H1 (cell line): ENCODE data around the gene OSBPL5. TPM values are rescaled to one million over a fixed set of nuclear protein-coding genes. Genes with fewer than 3 reads are reported as not detected.

Experiments
- CTCF ChIA-PET: fragments of 300-600 bp; sonication (Branson Sonifier 250); formaldehyde crosslinking; loops from one replicate; lab custom pipeline; 2021; ENCODE audit not compliant: partially characterized antibody; lab: Charles Lee
- POLR2A ChIA-PET: fragments of 300-600 bp; sonication (Branson Sonifier 250); formaldehyde crosslinking; loops from one replicate; lab custom pipeline; 2021; ENCODE audit warnings: inconsistent platforms; ENCODE audit not compliant: partially characterized antibody; lab: Charles Lee
- DNase-seq, 2 experiments: peaks; one replicate each; pipeline versions ENCODE4 v3.0.0 to v3.0.0-alpha.2; 2010 to 2022; ENCODE audit warnings: low spot score in 2 of 2, low read depth in 1 of 2, mixed read lengths in 1 of 2
- FAIRE-seq: peaks from 2 replicates; lab custom pipeline; 2011; peaks lifted over from hg19 to GRCh38; lab: Jason Lieb, UNC
- H2AFZ ChIP-seq: 2 replicates; pipeline ENCODE4 v1.8.1; 2012; ENCODE audit warnings: low read length, inconsistent platforms
- H2AK5ac ChIP-seq: 2 replicates; pipeline ENCODE4 v1.6.1; 2013; ENCODE audit warnings: low read depth, low read length
- H2BK120ac ChIP-seq: replicated peaks from 2 replicates; pipeline ENCODE3; 2013; ENCODE audit warnings: low read depth, low read length, inconsistent platforms
- H2BK12ac ChIP-seq: 2 replicates; pipeline ENCODE4 v1.6.1; 2013; ENCODE audit warnings: low read depth, low read length
- H2BK15ac ChIP-seq: 2 replicates; pipeline ENCODE4 v1.6.1; 2013; ENCODE audit warnings: low read length
- H2BK20ac ChIP-seq: 2 replicates; pipeline ENCODE4 v1.6.1; 2013; ENCODE audit warnings: low read length
- H2BK5ac ChIP-seq: 2 replicates; pipeline ENCODE4 v1.6.1; 2013; ENCODE audit warnings: low read depth, low read length
- H3K14ac ChIP-seq: 2 replicates; pipeline ENCODE4 v1.6.1; 2013; ENCODE audit warnings: inconsistent platforms; ENCODE audit not compliant: insufficient read length
- H3K18ac ChIP-seq: 2 replicates; pipeline ENCODE4 v1.6.1; 2013; ENCODE audit warnings: low read length; ENCODE audit errors: extremely low read depth
- H3K23ac ChIP-seq: 2 replicates; pipeline ENCODE4 v1.6.1; 2013; ENCODE audit warnings: inconsistent platforms; ENCODE audit not compliant: insufficient read length
- H3K23me2 ChIP-seq: 2 replicates; pipeline ENCODE4 v1.6.1; 2013; ENCODE audit warnings: low read depth, low read length
- H3K27ac ChIP-seq: 2 replicates; pipeline ENCODE4 v1.6.1; 2011; ENCODE audit warnings: low read depth, low read length, inconsistent platforms
- H3K27me3 ChIP-seq, 4 experiments: replicated peaks in 1 of 4; 1 replicate in 1 of 4; 2 replicates in 3 of 4; pipeline versions ENCODE4 v1.6.1 to v1.8.1; 2011 to 2013; ENCODE audit warnings: low read length in 3 of 4, mild to moderate bottlenecking in 3 of 4, inconsistent platforms in 2 of 4, mixed read lengths in 2 of 4, moderate library complexity in 1 of 4; ENCODE audit not compliant: control insufficient read depth in 3 of 4, insufficient read depth in 3 of 4; ENCODE audit errors: extremely low read depth in 1 of 4
- H3K36me3 ChIP-seq, 4 experiments: 2 replicates each; pipeline versions ENCODE4 v1.6.1 to v1.8.1; 2011 to 2013; ENCODE audit warnings: mild to moderate bottlenecking in 4 of 4, low read length in 3 of 4, moderate library complexity in 2 of 4, control low read depth in 1 of 4, inconsistent platforms in 1 of 4; ENCODE audit not compliant: insufficient read depth in 4 of 4, control insufficient read depth in 2 of 4
- H3K4ac ChIP-seq: replicated peaks from 2 replicates; pipeline ENCODE3; 2013; ENCODE audit warnings: low read length, low read depth, mixed read lengths, inconsistent platforms; ENCODE audit not compliant: insufficient read length
- H3K4me1 ChIP-seq, 4 experiments: replicated peaks in 1 of 4; 1 replicate in 1 of 4; 2 replicates in 3 of 4; pipeline versions ENCODE4 v1.6.1 to v1.8.1; 2011 to 2013; ENCODE audit warnings: low read length in 3 of 4, inconsistent platforms in 2 of 4, mixed read lengths in 1 of 4; ENCODE audit not compliant: insufficient read depth in 4 of 4, control insufficient read depth in 3 of 4
- H3K4me2 ChIP-seq, 2 experiments: 2 replicates each; pipeline versions ENCODE4 v1.6.1 to v1.8.1; 2011 to 2013; ENCODE audit warnings: low read depth in 2 of 2, low read length in 2 of 2, control low read depth in 1 of 2, inconsistent platforms in 1 of 2, mild to moderate bottlenecking in 1 of 2; ENCODE audit not compliant: insufficient read depth in 1 of 2
- H3K4me3 ChIP-seq, 4 experiments: fragments of 200-600, 300-600 bp in 1 of 4; sonication (generic), shearing (Covaris generic), sonication (Bioruptor Twin) in 1 of 4; 2 replicates each; pipeline versions ENCODE4 v1.5.1 to v1.8.1; 2011 to 2016; ENCODE audit warnings: low read length in 4 of 4, low read depth in 3 of 4, control low read depth in 2 of 4, inconsistent platforms in 2 of 4, mild to moderate bottlenecking in 2 of 4, mixed read lengths in 1 of 4, moderate library complexity in 1 of 4; ENCODE audit not compliant: insufficient read depth in 2 of 4; ENCODE audit errors: extremely low read depth in 1 of 4
- H3K56ac ChIP-seq: replicated peaks from 2 replicates; pipeline ENCODE3; 2013; ENCODE audit warnings: low read depth, mild to moderate bottlenecking, mixed read lengths, low read length, inconsistent platforms; ENCODE audit not compliant: insufficient read length
- H3K79me1 ChIP-seq: 2 replicates; pipeline ENCODE4 v1.6.1; 2013; ENCODE audit warnings: low read depth, low read length, control low read depth
- H3K79me2 ChIP-seq, 2 experiments: 2 replicates each; pipeline versions ENCODE4 v1.6.1 to v1.8.1; 2012 to 2013; ENCODE audit warnings: low read length in 2 of 2, mild to moderate bottlenecking in 2 of 2, inconsistent platforms in 1 of 2; ENCODE audit not compliant: insufficient read depth in 2 of 2, control insufficient read depth in 1 of 2
- H3K9ac ChIP-seq, 4 experiments: replicated peaks in 1 of 4; 1 replicate in 1 of 4; 2 replicates in 3 of 4; pipeline versions ENCODE4 v1.6.1 to v1.8.1; 2011 to 2013; ENCODE audit warnings: low read depth in 3 of 4, low read length in 3 of 4, control low read depth in 2 of 4, mild to moderate bottlenecking in 2 of 4, moderate library complexity in 2 of 4, inconsistent platforms in 1 of 4; ENCODE audit errors: extremely low read depth in 1 of 4
- H3K9me3 ChIP-seq, 2 experiments: 2 replicates each; pipeline versions ENCODE4 v1.6.1 to v1.8.1; 2012 to 2013; ENCODE audit warnings: mild to moderate bottlenecking in 2 of 2, moderate library complexity in 2 of 2, control low read depth in 1 of 2, inconsistent platforms in 1 of 2, low read depth in 1 of 2, low read length in 1 of 2, mixed read lengths in 1 of 2; ENCODE audit not compliant: insufficient read depth in 2 of 2
- H4K20me1 ChIP-seq, 2 experiments: replicated peaks in 1 of 2; 2 replicates each; pipeline versions ENCODE3 to v1.8.1; 2011 to 2013; ENCODE audit warnings: inconsistent platforms in 2 of 2, low read length in 2 of 2, mild to moderate bottlenecking in 1 of 2; ENCODE audit not compliant: insufficient read depth in 2 of 2, control insufficient read depth in 1 of 2
- H4K5ac ChIP-seq: 2 replicates; pipeline ENCODE4 v1.6.1; 2013; ENCODE audit warnings: low read length, low read depth, mixed read lengths, inconsistent platforms; ENCODE audit not compliant: insufficient read length
- H4K8ac ChIP-seq: 2 replicates; pipeline ENCODE4 v1.8.0; 2013; ENCODE audit warnings: mild to moderate bottlenecking, moderate library complexity, low read length, inconsistent platforms; ENCODE audit not compliant: insufficient read depth; ENCODE audit errors: extremely low read depth
- H4K91ac ChIP-seq: replicated peaks from 2 replicates; pipeline ENCODE3; 2013; ENCODE audit warnings: low read length, mixed read lengths, inconsistent platforms; ENCODE audit not compliant: insufficient read length
- CEBPB ChIP-seq: IDR thresholded peaks from 2 replicates; pipeline ENCODE4 v1.6.1; 2012; ENCODE audit warnings: low read depth, low read length
- KDM4A ChIP-seq: IDR thresholded peaks from one replicate; pipeline ENCODE4 v1.7.1; 2012; ENCODE audit warnings: low read depth, mild to moderate bottlenecking, moderate library complexity, low read length, inconsistent platforms; ENCODE audit not compliant: severe bottlenecking
- NANOG ChIP-seq: IDR thresholded peaks from 2 replicates; pipeline ENCODE4 v1.6.1; 2011; ENCODE audit warnings: low read length, low read depth, mild to moderate bottlenecking, inconsistent platforms; ENCODE audit not compliant: insufficient read depth, poor library complexity, severe bottlenecking
- RAD21 ChIP-seq, 2 experiments: IDR thresholded peaks in 1 of 2; conservative IDR thresholded peaks in 1 of 2; 2 replicates each; pipeline ENCODE4 v1.6.1; 2011; ENCODE audit warnings: low read depth in 2 of 2, low read length in 2 of 2, improper control_type of control experiment in 1 of 2, inconsistent platforms in 1 of 2, mild to moderate bottlenecking in 1 of 2, moderate library complexity in 1 of 2
- RXRA ChIP-seq: IDR thresholded peaks from 2 replicates; pipeline ENCODE4 v1.6.1; 2011; ENCODE audit warnings: low read depth, mild to moderate bottlenecking, low read length, moderate library complexity; ENCODE audit not compliant: insufficient read depth
- SIRT6 ChIP-seq: IDR thresholded peaks from one replicate; pipeline ENCODE4 v1.7.1; 2012; ENCODE audit warnings: low read length, inconsistent platforms
- WGBS, 2 experiments: shearing (Covaris generic) in 1 of 2; methylation state at CpG; one replicate each; pipeline versions ENCODE4 v1.1.6 to v1.1.7; 2013 to 2015; ENCODE audit warnings: low lambda C conversion rate in 2 of 2, mixed read lengths in 2 of 2, inconsistent platforms in 1 of 2, low coverage in 1 of 2, missing lambda C conversion rate in 1 of 2; ENCODE audit not compliant: insufficient replicate concordance in 2 of 2, insufficient coverage in 1 of 2, insufficient read length in 1 of 2; ENCODE audit errors: extremely low coverage in 1 of 2, missing lambda C conversion rate in 1 of 2; 5-methylcytosine and 5-hydroxymethylcytosine counted together
- polyA plus RNA-seq, 7 experiments: library from polyadenylated mRNA; depleted of rRNA in 3 of 7; stranded (reverse) in 5 of 7; unstranded in 2 of 7; fragments of >200 nt in 5 of 7; fragments of 200-250 nt in 2 of 7; gene quantifications; 1 replicate in 5 of 7; 2 replicates in 1 of 7; 4 replicates in 1 of 7; pipeline versions ENCODE4 v1.2.1 to v1.2.3, GENCODE V29; 2011 to 2013; ENCODE audit warnings: missing spikeins in 2 of 7, mixed read lengths in 2 of 7
- total RNA-seq: library from RNA; stranded (reverse); fragmentation: NEBNext Ultra II Directional; extraction: Animal tissue kit (Norgen Biotek cat#: 25700); gene quantifications from 2 replicates; pipeline ENCODE4 v1.2.1, GENCODE V29; 2021

Gene OSBPL5
- total and polyA plus RNA-seq, 2 of the 8 experiments (the other 6 are each of a cell fraction or from before 2014, with no cell fraction given): 3.4 to 9.9 TPM

- Histone ChIP-seq H3K4me2 (no peak overlapping the region), H4K91ac (no peak overlapping the region), H3K79me2 (no peaks in the 10 kb centered on the region), H2BK5ac (0 out of 2 replicates have a peak overlapping the region, but pooled peaks have one; percentile 16), H2BK20ac (no peak overlapping the region), H2AFZ (no peak overlapping the region), H3K56ac (no peak overlapping the region), H4K5ac (no peak overlapping the region), H3K27me3 (no peaks in the 10 kb centered on the region), H3K23ac (no peak overlapping the region), H4K20me1 (peaks cover 0 to 6% of the 10 kb centered on the region in 2 experiments), H3K27ac (no peak overlapping the region; the same call in 1 of the 2 replicates), H3K4me1 (peaks cover 0 to 7% (median 0%) of the 10 kb centered on the region in 4 experiments; a peak in 3 of 7 replicates), H3K9me3 (no peaks in the 10 kb centered on the region), H3K4ac (no peak overlapping the region), H4K8ac (no peak overlapping the region), H3K4me3 (no peak overlapping the region), H3K14ac (no peak overlapping the region), H3K79me1 (peaks cover under 1% of the 10 kb centered on the region; the same call in 1 of the 2 replicates), H3K18ac (no peak overlapping the region), H2BK12ac (no peak overlapping the region), H2BK120ac (no peak overlapping the region), H3K9ac (0 out of 7 replicates have a peak overlapping the region, but pooled peaks of 1 of the 4 experiments have one; percentile 13), H3K23me2 (no peaks in the 10 kb centered on the region), H2BK15ac (no peak overlapping the region), H2AK5ac (0 out of 2 replicates have a peak overlapping the region, but pooled peaks have one; percentile 39), H3K36me3 (no peaks in the 10 kb centered on the region)
- WGBS, 2 experiments: 83% methylated on average over 30 of the region's 32 CpGs; no CpG with 5 or more reads in 1 of the 2 experiments
- CTCF ChIA-PET: interaction anchor here (0.6 to 3.4 kb wide), 5 partner anchors 9 to 50 kb away, joined by 3 to 14 read pairs (median 4); no protein-coding TSS in a partner anchor
- DNase-seq: no peak
- TF ChIP-seq NANOG (no peak), SIRT6 (no peak), KDM4A (no peak), CEBPB (no peak), RXRA (no peak), RAD21 (IDR thresholded peaks at IDR 0.05 in 1 of 2, conservative IDR thresholded peaks at IDR 0.05 in 1 of 2; ENCODE audit: low read depth in 2 of 2, low read length in 2 of 2) (peak in 1 of 2 experiments; percentile 21; a peak in 1 of 4 replicates)
- POLR2A ChIA-PET: no interaction called here
- FAIRE-seq: no peak
Observed at GRCh38 chr11:3144296-3145205, 20.6 kb downstream of the OSBPL5 start.
